GM18951 (cell line): Measurements from ENCODE around the gene ATXN8OS.
"Not testable (repeated sequence)": the region's sequence is repeated elsewhere in the genome, so short reads cannot be mapped to it uniquely, and the experiment has no call there.

Experiments used
- POLR2A ChIP-seq: IDR thresholded peaks from 4 replicates; pipeline ENCODE4 v1.6.1; 2011; ENCODE audit warnings: mild to moderate bottlenecking; ENCODE audit not compliant: insufficient read length, insufficient read depth; ENCODE audit errors: extremely low read depth
- in situ Hi-C: fragments of 300-500 bp; cut with MboI; formaldehyde crosslinking; loops from one replicate; pipeline ENCODE4 v1.12.0; 2022; ENCODE audit warnings: low sequenced_read_pairs, mixed read lengths, inconsistent platforms; ENCODE audit not compliant: unreplicated experiment

ATXN8OS gene

GRCh38 chr13:70107498-70108281, at the start of gene ATXN8OS:
Gene ATXN8OS (plus strand): TSS chr13:70107826.
- in situ Hi-C loops, result no loop called here
- TF ChIP-seq POLR2A, result no peak

- no peak for TF ChIP-seq POLR2A
- in situ Hi-C loops, result no loop called here
These were observed 27.6 kb upstream of the ATXN8OS start for GRCh38 chr13:70080012-70080411.

GRCh38 chr13:70087247-70087646, 20.4 kb upstream of the ATXN8OS start:
- no peak for TF ChIP-seq POLR2A
- in situ Hi-C loops, result no loop called here

- no peak for TF ChIP-seq POLR2A
- in situ Hi-C loops, result no loop called here
These were observed 18.7 kb upstream of the ATXN8OS start for GRCh38 chr13:70088926-70089325.

- TF ChIP-seq POLR2A, result no peak
- in situ Hi-C loops, result no loop called here
These were observed 17.4 kb upstream of the ATXN8OS start for GRCh38 chr13:70090036-70090723.

- no peak for TF ChIP-seq POLR2A
- in situ Hi-C loops, result no loop called here
These were observed 9.0 kb upstream of the ATXN8OS start for GRCh38 chr13:70098669-70099068.

GRCh38 chr13:70104481-70104880, 3.1 kb upstream of the ATXN8OS start:
- TF ChIP-seq POLR2A, result no peak
- in situ Hi-C loops, result no loop called here

GRCh38 chr13:70107125-70107497, 515 bp upstream of the ATXN8OS start:
- no peak for TF ChIP-seq POLR2A
- in situ Hi-C loops, result no loop called here

- in situ Hi-C loops, result no loop called here
- no peak for TF ChIP-seq POLR2A
These were observed 905 bp downstream of the ATXN8OS start, which contains the start of gene KLHL1 for GRCh38 chr13:70108356-70109105. Gene KLHL1 (minus strand): TSS chr13:70108452. CDS start chr13:70107699, 753 bp downstream.

GRCh38 chr13:70117338-70117905, 9.8 kb downstream of the ATXN8OS start:
- TF ChIP-seq POLR2A, result no peak
- in situ Hi-C loops, result no loop called here

- no peak for TF ChIP-seq POLR2A
- in situ Hi-C loops, result no loop called here
These were observed 18.1 kb downstream of the ATXN8OS start for GRCh38 chr13:70125693-70126092.

- in situ Hi-C loops, result no loop called here
- TF ChIP-seq POLR2A, result no peak
These were observed 20.5 kb downstream of the ATXN8OS start for GRCh38 chr13:70128098-70128497.

- in situ Hi-C loops, result not testable (repeated sequence)
These were observed 35.0 kb downstream of the ATXN8OS start for GRCh38 chr13:70142658-70143057.
